ENCODE measurements around the gene ARID5A. TPM values are rescaled to one million over a fixed set of nuclear protein-coding genes. Genes with fewer than 3 reads are reported as not detected.

Gene ARID5A
- total and polyA plus RNA-seq, 9 of the 15 experiments (the other 6 are each of a cell fraction or from before 2014, with no cell fraction given), result 0.14 to 12.5 (median 3.0) TPM

DNA sequence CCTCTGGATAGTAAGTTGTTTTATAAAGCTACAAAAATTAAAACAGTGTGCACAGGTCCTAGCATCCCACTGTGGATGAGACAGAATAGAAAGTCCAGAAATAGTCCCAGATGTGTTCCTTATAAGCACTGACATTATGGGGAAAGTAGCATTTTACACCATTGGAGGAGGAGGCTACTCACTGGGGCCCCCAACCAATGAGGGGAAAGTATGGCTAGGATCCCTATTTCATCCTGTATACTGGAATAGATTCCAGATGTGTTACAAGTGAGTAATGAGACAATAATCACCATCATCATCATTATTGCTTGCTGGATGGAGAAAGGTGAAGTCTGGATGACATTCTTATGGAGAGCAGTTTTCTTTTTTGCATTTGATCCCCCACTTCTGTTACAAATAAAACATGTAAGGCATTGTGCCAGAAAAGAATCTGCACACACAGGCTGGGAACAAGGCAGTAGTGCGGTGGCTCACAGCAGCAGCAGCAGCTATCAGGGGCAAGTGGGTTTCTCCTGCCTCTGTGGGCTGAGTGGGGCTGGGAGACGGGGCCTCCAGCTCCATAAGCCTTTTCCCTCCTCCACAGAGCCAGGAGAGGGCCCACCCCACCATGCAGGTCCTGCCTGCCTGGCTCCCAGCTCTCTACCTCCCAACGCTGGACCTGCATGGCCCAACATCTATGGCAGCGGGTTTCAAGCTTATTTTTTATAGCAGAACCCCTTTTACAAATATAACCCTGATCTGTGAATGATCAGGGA, 5.0 kb downstream of the ARID5A start (continued):
- no peak for TF ChIP-seq TAF15 (IDR thresholded peaks at IDR 0.05; ENCODE audit: low read depth, low read length)

DNA sequence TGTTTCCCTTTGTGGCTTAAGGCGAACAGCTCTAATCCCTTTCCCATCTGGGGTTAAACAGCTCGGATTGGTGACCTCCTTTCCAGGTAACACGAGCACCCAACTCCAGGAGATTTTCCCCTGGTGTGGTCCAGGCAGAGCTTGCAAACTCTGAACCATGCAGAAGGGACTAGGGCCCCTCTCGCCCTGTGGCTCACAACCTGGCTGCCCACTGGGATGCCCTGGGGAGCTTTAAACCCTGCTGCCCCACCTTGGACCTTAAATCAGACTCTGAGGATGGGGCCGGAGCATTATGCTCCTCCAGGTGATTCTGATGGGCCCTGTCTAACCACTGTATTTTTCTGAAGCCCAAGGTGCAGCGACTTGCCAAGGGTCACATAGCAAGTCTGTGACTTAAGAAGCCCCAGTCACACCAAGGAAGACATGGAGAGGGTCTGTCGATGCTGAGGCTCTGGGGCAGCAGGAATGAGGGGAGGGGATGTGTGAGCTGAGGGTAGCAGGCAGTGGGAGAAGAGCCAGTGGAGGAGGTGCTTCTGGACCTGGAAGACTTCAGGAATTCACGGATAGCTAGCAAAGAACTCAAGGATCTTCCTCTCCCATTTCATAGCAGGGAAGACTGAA, 5.9 kb downstream of the ARID5A start:
- H3K9me1 ChIP-seq (ENCODE audit: control insufficient read depth, insufficient read depth, low read length), result peaks cover 4% of the 10 kb centered on the region
- intact Hi-C loops (cut with micrococcal nuclease), result no loop called here
- ChIA-PET POLR2A (interaction anchor here (0.6 to 1.0 kb wide), 2 partner anchors 221 to 423 kb away, joined by 3 read pairs; no protein-coding TSS in a partner anchor), CTCF (ENCODE audit: low intra/inter-chr PET ratio) (no interaction called here)
- H3K79me2 ChIP-seq (ENCODE audit: control insufficient read depth, insufficient read depth, low read length), result no peaks in the 10 kb centered on the region; the same call in 2 of the 3 replicates
- TF ChIP-seq NKRF (IDR thresholded peaks at IDR 0.05; ENCODE audit: borderline replicate concordance) (no peak), ZNF263 (CRISPR knock-in tag; IDR thresholded peaks at IDR 0.05; ENCODE audit: borderline replicate concordance) (no peak), ZNF232 (CRISPR knock-in tag; IDR thresholded peaks at IDR 0.05) (no peak), HIVEP1 (CRISPR knock-in tag; IDR thresholded peaks at IDR 0.05) (no peak), ARHGAP35 (IDR thresholded peaks at IDR 0.05; ENCODE audit: partially characterized antibody) (no peak)
- TF ChIP-seq, protein P1, sequence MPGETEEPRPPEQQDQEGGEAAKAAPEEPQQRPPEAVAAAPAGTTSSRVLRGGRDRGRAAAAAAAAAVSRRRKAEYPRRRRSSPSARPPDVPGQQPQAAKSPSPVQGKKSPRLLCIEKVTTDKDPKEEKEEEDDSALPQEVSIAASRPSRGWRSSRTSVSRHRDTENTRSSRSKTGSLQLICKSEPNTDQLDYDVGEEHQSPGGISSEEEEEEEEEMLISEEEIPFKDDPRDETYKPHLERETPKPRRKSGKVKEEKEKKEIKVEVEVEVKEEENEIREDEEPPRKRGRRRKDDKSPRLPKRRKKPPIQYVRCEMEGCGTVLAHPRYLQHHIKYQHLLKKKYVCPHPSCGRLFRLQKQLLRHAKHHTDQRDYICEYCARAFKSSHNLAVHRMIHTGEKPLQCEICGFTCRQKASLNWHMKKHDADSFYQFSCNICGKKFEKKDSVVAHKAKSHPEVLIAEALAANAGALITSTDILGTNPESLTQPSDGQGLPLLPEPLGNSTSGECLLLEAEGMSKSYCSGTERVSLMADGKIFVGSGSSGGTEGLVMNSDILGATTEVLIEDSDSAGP (CRISPR knock-in tag; IDR thresholded peaks at IDR 0.05), result no peak
- TF ChIP-seq, protein P2, sequence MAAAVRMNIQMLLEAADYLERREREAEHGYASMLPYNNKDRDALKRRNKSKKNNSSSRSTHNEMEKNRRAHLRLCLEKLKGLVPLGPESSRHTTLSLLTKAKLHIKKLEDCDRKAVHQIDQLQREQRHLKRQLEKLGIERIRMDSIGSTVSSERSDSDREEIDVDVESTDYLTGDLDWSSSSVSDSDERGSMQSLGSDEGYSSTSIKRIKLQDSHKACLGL (CRISPR knock-in tag; IDR thresholded peaks at IDR 0.05; ENCODE audit: borderline replicate concordance, poor library complexity, severe bottlenecking), result no peak
- TF ChIP-seq, protein P3, sequence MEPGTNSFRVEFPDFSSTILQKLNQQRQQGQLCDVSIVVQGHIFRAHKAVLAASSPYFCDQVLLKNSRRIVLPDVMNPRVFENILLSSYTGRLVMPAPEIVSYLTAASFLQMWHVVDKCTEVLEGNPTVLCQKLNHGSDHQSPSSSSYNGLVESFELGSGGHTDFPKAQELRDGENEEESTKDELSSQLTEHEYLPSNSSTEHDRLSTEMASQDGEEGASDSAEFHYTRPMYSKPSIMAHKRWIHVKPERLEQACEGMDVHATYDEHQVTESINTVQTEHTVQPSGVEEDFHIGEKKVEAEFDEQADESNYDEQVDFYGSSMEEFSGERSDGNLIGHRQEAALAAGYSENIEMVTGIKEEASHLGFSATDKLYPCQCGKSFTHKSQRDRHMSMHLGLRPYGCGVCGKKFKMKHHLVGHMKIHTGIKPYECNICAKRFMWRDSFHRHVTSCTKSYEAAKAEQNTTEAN (CRISPR knock-in tag; IDR thresholded peaks at IDR 0.05), result no peak
- H3K9ac ChIP-seq (ENCODE audit: insufficient read depth in 1 of 2, low read depth in 2 of 2, low read length in 2 of 2), result no peak overlapping the region
- peaks cover 20% of the 10 kb centered on the region for H4K20me1 ChIP-seq (replicated peaks; ENCODE audit: control insufficient read depth, insufficient read depth, low read length)
- no TSS peak for BruUV-seq (replicated peaks)
- H3K27ac ChIP-seq (ENCODE audit: extremely low read depth, low read depth, low read length), result no peak overlapping the region
- in situ Hi-C loops (cut with MboI), result no loop called here
- no peak overlapping the region for H2AFZ ChIP-seq (ENCODE audit: low read depth, low read length)
- no peak for FAIRE-seq
- H3K4me1 ChIP-seq (replicated peaks in 1 of 2; ENCODE audit: control insufficient read depth in 2 of 2, insufficient read depth in 2 of 2, low read length in 2 of 2), result peaks cover 0 to 11% of the 10 kb centered on the region in 2 experiments; a peak in 2 of 5 replicates
- no peak overlapping the region for H3K4me2 ChIP-seq (ENCODE audit: insufficient read depth, low read length)
- DNase-seq (ENCODE audit: extremely low read depth in 1 of 4, low spot score in 3 of 4), result no peak
- 44% methylated on average over 8 of the region's 8 CpGs for WGBS (ENCODE audit: insufficient coverage, low coverage, missing lambda C conversion rate)
- no peak for ATAC-seq
- no peaks in the 10 kb centered on the region for H3K36me3 ChIP-seq (ENCODE audit: control insufficient read depth, insufficient read depth, low read length)
- no peak overlapping the region for H3K4me3 ChIP-seq
- no peaks in the 10 kb centered on the region for H3K9me3 ChIP-seq (replicated peaks; ENCODE audit: control insufficient read depth, insufficient read depth, low read depth, low read length)
- no peaks in the 10 kb centered on the region for H3K27me3 ChIP-seq (ENCODE audit: control insufficient read depth in 2 of 2, insufficient read depth in 2 of 2, low read length in 2 of 2)
